H9 (cell line): Measurements from ENCODE around the gene SERPINB13. TPM values are rescaled to one million over a fixed set of nuclear protein-coding genes. Genes with fewer than 3 reads are reported as not detected.

Experiments used
- DNase-seq: peaks from one replicate; pipeline ENCODE4 v3.0.0-alpha.2; 2017
- H2AFZ ChIP-seq: one replicate; pipeline ENCODE4 v1.6.1; 2013; ENCODE audit warnings: mild to moderate bottlenecking, low read length, control low read depth, moderate library complexity
- H2AK5ac ChIP-seq: 2 replicates; pipeline ENCODE4 v1.6.1; 2013; ENCODE audit warnings: low read length, control low read depth, mixed read lengths; ENCODE audit not compliant: insufficient read length
- H2BK120ac ChIP-seq: one replicate; pipeline ENCODE4 v1.6.1; 2013; ENCODE audit warnings: low read depth, mild to moderate bottlenecking, low read length, control low read depth, inconsistent platforms; ENCODE audit not compliant: poor library complexity, severe bottlenecking
- H2BK12ac ChIP-seq: 2 replicates; pipeline ENCODE4 v1.6.1; 2013; ENCODE audit warnings: low read length, control low read depth, mixed read lengths, low read depth; ENCODE audit not compliant: insufficient read length
- H2BK15ac ChIP-seq: 2 replicates; pipeline ENCODE4 v1.6.1; 2013; ENCODE audit warnings: low read depth, low read length, control low read depth
- H2BK20ac ChIP-seq: one replicate; pipeline ENCODE4 v1.6.1; 2013; ENCODE audit warnings: low read depth, mild to moderate bottlenecking, low read length, control low read depth, inconsistent platforms; ENCODE audit not compliant: poor library complexity, severe bottlenecking
- H2BK5ac ChIP-seq: 2 replicates; pipeline ENCODE4 v1.6.1; 2013; ENCODE audit warnings: low read length, control low read depth, mixed read lengths; ENCODE audit not compliant: insufficient read length
- H3K14ac ChIP-seq: 2 replicates; pipeline ENCODE4 v1.6.1; 2013; ENCODE audit warnings: low read length, control low read depth; ENCODE audit not compliant: insufficient read depth
- H3K18ac ChIP-seq: 2 replicates; pipeline ENCODE4 v1.6.1; 2013; ENCODE audit warnings: low read depth, mild to moderate bottlenecking, mixed read lengths, low read length, control low read depth; ENCODE audit not compliant: insufficient read length
- H3K23ac ChIP-seq: 2 replicates; pipeline ENCODE4 v1.6.1; 2013; ENCODE audit warnings: low read length, control low read depth, mixed read lengths, low read depth; ENCODE audit not compliant: insufficient read length
- H3K23me2 ChIP-seq: 2 replicates; pipeline ENCODE4 v1.6.1; 2013; ENCODE audit warnings: low read depth, mild to moderate bottlenecking, mixed read lengths, low read length, control low read depth; ENCODE audit not compliant: insufficient read length, poor library complexity, severe bottlenecking
- H3K27ac ChIP-seq: 2 replicates; pipeline ENCODE4 v1.5.1; 2013; ENCODE audit warnings: low read length, control low read depth, mixed read lengths, low read depth; ENCODE audit not compliant: insufficient read length
- H3K27me3 ChIP-seq: 2 replicates; pipeline ENCODE4 v1.6.1; 2013; ENCODE audit warnings: low read length, control low read depth, inconsistent platforms; ENCODE audit not compliant: insufficient read depth
- H3K4ac ChIP-seq: 2 replicates; pipeline ENCODE4 v1.6.1; 2013; ENCODE audit warnings: low read depth, mild to moderate bottlenecking, control low read depth, inconsistent platforms, low read length, moderate library complexity
- H3K4me1 ChIP-seq: 2 replicates; pipeline ENCODE4 v1.6.1; 2013; ENCODE audit warnings: low read length, control low read depth, inconsistent platforms; ENCODE audit not compliant: insufficient read depth
- H3K4me2 ChIP-seq: 2 replicates; pipeline ENCODE4 v1.6.1; 2013; ENCODE audit warnings: low read length, control low read depth, mixed read lengths; ENCODE audit not compliant: insufficient read length, insufficient read depth
- H3K56ac ChIP-seq: 2 replicates; pipeline ENCODE4 v1.6.1; 2013; ENCODE audit warnings: low read depth, mild to moderate bottlenecking, mixed read lengths, low read length, control low read depth; ENCODE audit not compliant: insufficient read length
- H3K79me1 ChIP-seq: 2 replicates; pipeline ENCODE4 v1.6.1; 2013; ENCODE audit warnings: low read depth, mild to moderate bottlenecking, moderate library complexity, low read length, control low read depth, inconsistent platforms; ENCODE audit not compliant: insufficient read depth, poor library complexity, severe bottlenecking
- H3K79me2 ChIP-seq: 2 replicates; pipeline ENCODE4 v1.6.1; 2013; ENCODE audit warnings: low read length, control low read depth, inconsistent platforms; ENCODE audit not compliant: insufficient read depth
- H3K9ac ChIP-seq: 2 replicates; pipeline ENCODE4 v1.6.1; 2013; ENCODE audit warnings: low read length, control low read depth, mixed read lengths; ENCODE audit not compliant: insufficient read length; ENCODE audit errors: extremely low read depth
- H3K9me3 ChIP-seq: one replicate; pipeline ENCODE4 v1.6.1; 2013; ENCODE audit warnings: low read depth, low read length, inconsistent platforms; ENCODE audit not compliant: control insufficient read depth
- H3T11ph ChIP-seq: one replicate; pipeline ENCODE4 v1.6.1; 2013; ENCODE audit warnings: mild to moderate bottlenecking, low read length, control low read depth, inconsistent platforms
- H4K20me1 ChIP-seq: one replicate; pipeline ENCODE4 v1.6.1; 2013; ENCODE audit not compliant: control insufficient read depth, insufficient read length, insufficient read depth
- H4K5ac ChIP-seq: 2 replicates; pipeline ENCODE4 v1.6.1; 2013; ENCODE audit warnings: low read depth, mild to moderate bottlenecking, mixed read lengths, low read length, control low read depth; ENCODE audit not compliant: insufficient read length
- H4K8ac ChIP-seq: replicated peaks from 2 replicates; pipeline ENCODE4 v1.6.1; 2013; ENCODE audit warnings: low read length, control low read depth, mixed read lengths, low read depth; ENCODE audit not compliant: insufficient read length
- H4K91ac ChIP-seq: 2 replicates; pipeline ENCODE4 v1.6.1; 2013; ENCODE audit warnings: low read depth, mild to moderate bottlenecking, moderate library complexity, mixed read lengths, low read length, control low read depth; ENCODE audit not compliant: insufficient read length
- H3K27ac Mint-ChIP-seq, 3 experiments: 2 replicates in 2 of 3; 3 replicates in 1 of 3; pipeline ENCODE4 v1.8.0; 2020 to 2021; ENCODE audit warnings: mixed read lengths in 3 of 3, mild to moderate bottlenecking in 1 of 3, moderate library complexity in 1 of 3
- H3K27me3 Mint-ChIP-seq: 2 replicates; pipeline ENCODE4 v1.8.0; 2021; ENCODE audit warnings: low read depth, mild to moderate bottlenecking, moderate library complexity, mixed read lengths
- H3K36me3 Mint-ChIP-seq, 3 experiments: 2 replicates in 2 of 3; 3 replicates in 1 of 3; pipeline ENCODE4 v1.8.0; 2020 to 2021; ENCODE audit warnings: low read depth in 3 of 3, mixed read lengths in 3 of 3; ENCODE audit not compliant: insufficient read depth in 1 of 3
- H3K4me1 Mint-ChIP-seq, 2 experiments: 2 replicates each; pipeline ENCODE4 v1.8.0; 2020; ENCODE audit warnings: mixed read lengths in 2 of 2
- H3K4me3 Mint-ChIP-seq, 2 experiments: 2 replicates in 1 of 2; 3 replicates in 1 of 2; pipeline ENCODE4 v1.8.0; 2020 to 2021; ENCODE audit warnings: mild to moderate bottlenecking in 2 of 2, mixed read lengths in 2 of 2, moderate library complexity in 1 of 2
- H3K9me3 Mint-ChIP-seq, 2 experiments: 2 replicates in 1 of 2; 3 replicates in 1 of 2; pipeline ENCODE4 v1.8.0; 2020; ENCODE audit warnings: mild to moderate bottlenecking in 2 of 2, mixed read lengths in 2 of 2, moderate library complexity in 1 of 2
- CTCF ChIP-seq: fragments of 200-600 bp; sonication (generic); conservative IDR thresholded peaks from 3 replicates; pipeline ENCODE4 v1.8.0; 2021; ENCODE audit warnings: antibody characterized with exemption, mild to moderate bottlenecking
- WGBS: extraction: QIAGEN DNeasy Blood & Tissue Kit; methylation state at CpG from one replicate; pipeline ENCODE4 v1.1.7; 2013; ENCODE audit warnings: missing lambda C conversion rate, low lambda C conversion rate, mixed read lengths; ENCODE audit not compliant: insufficient read length; ENCODE audit errors: extremely low coverage; 5-methylcytosine and 5-hydroxymethylcytosine counted together
- total RNA-seq: library from RNA; stranded (reverse); gene quantifications from 2 replicates; pipeline ENCODE4 v1.2.1, GENCODE V29; 2021

Gene SERPINB13
- total RNA-seq, 1 experiment from 2014 or later = not detected

GRCh38 chr18:63586431-63586830 lies 712 bp upstream of the SERPINB13 start:
- H3K23ac ChIP-seq = no peak overlapping the region
- H2BK12ac ChIP-seq = no peak overlapping the region
- H3K14ac ChIP-seq = no peak overlapping the region
- Mint-ChIP-seq H3K9me3 (no peaks in the 10 kb centered on the region), H3K27ac (no peak overlapping the region), H3K36me3 (no peaks in the 10 kb centered on the region), H3K27me3 (peaks cover 2% of the 10 kb centered on the region), H3K4me3 (no peak overlapping the region), H3K4me1 (peaks cover 0 to 6% of the 10 kb centered on the region in 2 experiments; a peak in 2 of 4 replicates)
- H4K8ac ChIP-seq = no peak overlapping the region
- H3K27ac ChIP-seq = no peak overlapping the region
- H2AFZ ChIP-seq = no peak overlapping the region
- no peak overlapping the region for H3K9ac ChIP-seq
- H3K9me3 ChIP-seq = no peaks in the 10 kb centered on the region
- H3K18ac ChIP-seq = no peak overlapping the region
- H3K27me3 ChIP-seq = no peaks in the 10 kb centered on the region
- H2BK15ac ChIP-seq = no peak overlapping the region
- H3T11ph ChIP-seq = no peak overlapping the region
- TF ChIP-seq CTCF = no peak
- H3K4me2 ChIP-seq = no peak overlapping the region
- no peaks in the 10 kb centered on the region for H3K4me1 ChIP-seq
- H3K56ac ChIP-seq = no peak overlapping the region
- no peak overlapping the region for H2AK5ac ChIP-seq
- H3K79me1 ChIP-seq = no peaks in the 10 kb centered on the region
- no peaks in the 10 kb centered on the region for H3K79me2 ChIP-seq
- no peak for DNase-seq
- no peaks in the 10 kb centered on the region for H3K23me2 ChIP-seq
- no peak overlapping the region for H2BK5ac ChIP-seq
- H2BK20ac ChIP-seq = no peak overlapping the region
- H3K4ac ChIP-seq = no peak overlapping the region
- no CpG with 5 or more reads among the region's 4 CpGs for WGBS
- no peak overlapping the region for H2BK120ac ChIP-seq
- no peak overlapping the region for H4K91ac ChIP-seq
- no peaks in the 10 kb centered on the region for H4K20me1 ChIP-seq
- H4K5ac ChIP-seq = no peak overlapping the region
